ENCODE measurements around the gene NALCN.

NALCN gene

DNA sequence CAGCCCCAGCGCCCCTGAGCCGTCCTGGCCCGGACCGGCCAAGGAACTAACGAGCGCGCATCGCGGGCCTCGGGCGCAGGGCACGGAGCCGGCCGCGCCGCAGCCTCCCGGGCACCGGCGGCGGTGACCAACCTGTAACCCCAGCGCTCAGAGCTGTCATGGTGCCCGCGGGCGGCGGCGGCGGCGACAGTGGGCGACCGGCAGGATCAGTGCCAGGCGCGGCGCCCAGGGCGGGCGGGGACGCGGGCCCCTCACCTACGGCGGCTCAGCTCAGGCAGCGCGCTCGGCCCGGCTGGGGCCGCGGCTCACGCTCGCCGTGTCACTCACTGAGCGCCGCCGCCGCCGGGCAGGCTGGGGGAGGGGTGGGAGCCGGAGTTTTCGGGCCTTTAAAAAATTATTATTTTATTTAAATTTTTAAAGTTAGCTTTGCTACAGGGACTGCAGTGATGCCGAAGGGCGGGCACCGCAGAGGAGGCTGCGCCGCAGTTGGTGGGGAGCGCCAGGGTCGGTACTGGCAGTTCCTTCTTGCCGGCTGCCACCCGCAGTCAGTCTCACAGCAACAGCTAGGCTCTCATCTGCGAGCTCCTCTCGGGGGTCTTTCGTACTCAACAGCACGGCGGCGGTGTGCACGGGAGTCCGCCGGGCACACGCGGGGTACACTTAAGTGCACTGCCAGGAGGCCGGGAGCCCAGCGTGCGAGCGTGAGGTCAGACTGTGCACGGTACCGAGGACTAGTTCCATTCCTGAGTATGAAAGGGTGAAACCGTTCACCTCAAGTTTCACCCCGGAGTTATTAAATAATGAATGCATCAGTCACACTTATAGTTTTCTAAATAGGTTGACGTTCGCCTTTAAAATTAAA is at the start of gene NALCN:
NALCN (minus strand) TSS at position 328 of the 862 bp plus-strand sequence. CDS start 17,382 bp downstream, outside the sequence.
- peak; percentile 16 to 17 for DNase-seq

DNA sequence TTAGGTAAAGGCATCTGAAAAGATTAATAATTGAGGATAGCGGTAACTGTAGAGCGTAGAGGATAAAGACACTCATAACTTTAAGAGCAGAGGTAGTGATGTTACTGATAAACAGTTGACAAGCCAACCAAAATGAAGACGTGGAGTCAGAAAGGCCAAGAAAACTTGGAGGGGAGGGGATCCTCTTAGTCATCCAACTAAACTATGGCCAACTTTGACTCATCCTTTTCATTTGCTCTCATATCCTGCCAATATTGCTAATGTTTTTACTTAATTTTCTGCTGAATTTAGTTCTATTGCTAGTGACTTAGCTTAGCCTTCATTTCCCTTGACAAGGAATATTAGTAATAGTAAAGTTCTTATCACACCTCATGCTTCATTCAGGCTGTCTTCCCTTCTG is 49.6 kb upstream of the NALCN start:
- no peak for DNase-seq

DNA sequence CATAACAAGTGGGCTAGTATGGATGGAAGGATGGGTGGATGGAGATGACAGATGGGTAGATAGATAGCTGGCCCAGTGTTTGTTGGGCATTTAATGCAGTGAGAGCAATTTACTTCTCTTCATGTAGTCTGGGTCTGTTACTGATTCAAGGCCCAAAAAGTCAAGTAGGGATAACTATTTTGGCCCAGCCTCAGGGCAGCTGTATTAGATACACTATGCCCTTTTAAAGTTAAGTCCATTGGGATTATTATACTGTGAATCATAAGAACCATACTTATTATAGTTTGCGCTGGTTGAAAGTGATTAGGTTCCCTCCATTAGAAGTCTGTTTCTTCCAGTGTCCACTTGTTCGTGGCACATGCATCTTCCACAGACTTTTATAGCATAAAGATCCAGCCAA is 40.9 kb upstream of the NALCN start:
- DNase-seq = no peak

DNA sequence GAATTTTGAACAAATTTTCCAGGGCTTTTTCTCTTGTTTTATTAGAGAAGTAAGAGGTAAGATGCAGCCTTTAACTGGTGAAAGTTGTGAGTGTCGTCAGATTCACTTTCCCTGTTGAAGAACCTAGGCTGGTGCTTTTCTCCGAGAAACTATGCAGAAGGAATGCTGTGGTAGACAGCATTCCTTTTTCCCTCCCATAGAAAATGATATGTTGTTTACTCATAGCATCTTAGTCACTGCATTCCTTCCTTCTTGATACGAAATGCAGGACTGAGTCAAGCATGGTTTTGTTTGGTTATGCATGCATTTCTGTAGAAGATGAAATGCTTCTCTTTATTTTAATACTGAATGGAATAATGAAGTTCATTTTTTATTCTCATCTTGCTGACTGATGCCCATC is 39.6 kb upstream of the NALCN start:
- DNase-seq = no peak

GRCh38 chr13:101454767-101455166 is 38.5 kb upstream of the NALCN start:
- no peak for DNase-seq

DNA sequence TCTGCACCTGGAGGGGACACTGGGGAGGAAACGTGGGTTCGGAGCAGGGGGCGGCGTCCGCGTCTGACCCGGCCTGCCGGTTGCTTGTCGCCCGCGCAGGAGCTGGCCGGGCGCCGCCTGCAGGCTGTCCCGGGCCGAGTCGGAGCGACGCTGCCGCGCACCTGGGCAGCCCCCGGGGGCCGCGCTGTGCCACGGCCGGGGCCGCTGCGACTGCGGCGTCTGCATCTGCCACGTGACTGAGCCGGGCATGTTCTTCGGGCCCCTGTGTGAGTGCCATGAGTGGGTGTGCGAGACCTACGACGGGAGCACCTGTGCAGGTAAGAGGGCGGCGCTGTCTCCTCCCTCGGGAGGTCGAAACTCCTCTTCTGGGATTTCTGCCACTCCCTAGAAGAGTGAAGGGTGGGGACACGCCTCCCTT is 37.5 kb upstream of the NALCN start:
- DNase-seq = no peak

GRCh38 chr13:101452519-101453485 is 36.5 kb upstream of the NALCN start, which contains the start of gene ITGBL1:
TSS of gene ITGBL1 (plus strand) at chr13:101452675. CDS start at chr13:101452834, 159 bp downstream.
- DNase-seq = no peak

- no peak for DNase-seq
These were observed 35.3 kb upstream of the NALCN start for GRCh38 chr13:101451641-101452040.

DNA sequence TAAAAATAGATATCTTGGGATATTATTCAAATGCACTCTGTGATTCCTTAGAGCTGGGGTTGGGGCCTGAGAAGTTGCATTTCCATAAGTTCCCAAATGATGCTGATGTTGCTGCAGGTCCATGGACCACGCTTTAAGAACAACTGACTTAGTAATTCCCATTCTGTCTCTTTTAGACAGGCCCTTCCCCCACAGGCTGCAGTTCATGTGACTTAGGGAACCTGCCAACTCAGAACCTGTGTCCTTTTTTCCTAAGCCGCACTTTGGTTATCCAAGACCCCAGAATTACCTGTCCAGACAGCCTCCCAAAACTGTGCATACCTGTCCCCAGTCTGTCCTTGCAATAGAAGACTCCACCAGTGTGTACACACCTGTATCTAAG is 34.4 kb upstream of the NALCN start:
- DNase-seq = no peak

DNA sequence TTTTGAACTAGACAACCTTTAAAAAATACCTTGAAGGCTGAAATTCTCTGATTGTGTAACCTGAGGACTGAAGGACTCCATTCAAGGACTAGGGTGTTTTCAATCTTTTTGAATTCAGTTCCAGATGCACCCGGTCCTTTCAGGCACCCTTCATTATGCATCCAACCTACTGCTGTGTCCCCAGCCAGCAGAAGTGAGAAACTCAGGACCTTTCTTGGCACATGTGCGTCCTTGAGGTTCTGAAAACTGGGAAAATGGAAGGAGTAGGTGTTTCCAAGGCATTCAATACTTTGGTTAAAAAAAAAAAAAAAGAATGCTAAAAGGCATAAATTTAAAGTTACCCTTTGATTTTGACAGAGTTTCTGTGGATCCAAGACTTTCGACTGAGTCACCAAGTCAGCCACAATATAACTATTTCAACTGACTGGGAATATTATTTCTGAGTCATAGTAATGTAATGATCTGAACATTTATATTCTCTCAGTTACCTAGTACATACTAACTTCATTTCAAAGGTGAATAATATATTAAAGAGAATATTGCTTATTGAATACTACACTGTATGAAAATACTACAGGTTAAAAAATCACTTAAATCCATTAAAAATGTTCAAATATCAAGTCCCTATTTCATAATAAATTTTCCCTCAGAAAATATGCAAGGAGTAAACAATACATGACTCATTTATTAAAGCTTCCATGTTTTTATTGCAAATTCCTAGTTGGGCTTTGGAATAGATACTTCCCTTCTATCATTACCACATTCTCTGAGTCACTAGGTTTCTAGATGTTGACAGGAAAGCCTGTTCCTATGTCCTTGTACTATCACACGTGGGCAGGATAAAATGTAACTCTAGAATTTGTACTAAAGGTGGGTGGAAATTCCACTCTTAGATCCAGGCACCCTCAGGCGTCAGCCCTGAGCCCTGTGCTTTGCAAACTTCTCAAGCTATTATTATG is 33.8 kb upstream of the NALCN start:
- DNase-seq = no peak

DNA sequence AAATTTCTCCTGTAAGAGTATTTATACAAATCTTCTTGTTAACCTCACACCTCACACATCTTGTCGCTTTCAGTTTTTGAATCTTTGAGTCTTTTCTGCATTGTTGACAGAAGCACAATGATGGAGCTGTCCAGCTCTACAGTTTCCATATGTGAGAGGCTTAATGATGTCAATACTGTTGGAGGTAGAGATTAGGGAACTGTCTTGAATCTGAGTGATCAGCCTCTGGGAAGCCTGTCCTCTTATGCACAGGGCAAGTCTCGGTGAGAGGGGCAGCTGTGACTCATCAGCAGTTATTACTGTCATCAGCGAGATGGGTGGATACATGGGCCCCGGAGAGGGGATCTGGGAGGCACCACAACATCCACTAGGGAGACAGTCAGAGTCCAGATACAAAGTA is 31.5 kb upstream of the NALCN start:
- no peak for DNase-seq

GRCh38 chr13:101434486-101434885 is 18.2 kb upstream of the NALCN start:
- no peak for DNase-seq

GRCh38 chr13:101433895-101434294 is 17.6 kb upstream of the NALCN start:
- DNase-seq = no peak

DNA sequence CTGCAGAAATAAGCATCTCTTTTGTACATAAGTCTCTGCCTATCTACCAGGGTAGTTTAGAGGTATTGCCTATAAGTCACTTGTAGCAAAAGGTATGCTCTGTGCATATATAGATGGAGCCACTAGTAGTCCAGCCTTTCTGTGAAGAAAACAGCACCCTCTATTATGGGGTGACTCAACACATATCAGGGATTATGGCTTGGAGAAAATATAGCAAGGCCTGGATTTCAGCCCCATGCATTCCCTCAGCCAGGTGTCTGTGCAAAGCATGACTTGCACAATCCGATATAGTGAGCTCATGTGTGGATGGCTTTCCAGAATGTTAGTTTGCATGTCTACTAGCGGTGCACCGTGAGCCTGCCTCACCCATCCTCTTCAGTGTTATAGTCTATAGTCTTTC is 13.4 kb upstream of the NALCN start:
- DNase-seq = no peak

GRCh38 chr13:101425623-101426022 is 9.3 kb upstream of the NALCN start:
- no peak for DNase-seq

GRCh38 chr13:101425156-101425471 is 8.8 kb upstream of the NALCN start:
- no peak for DNase-seq

DNA sequence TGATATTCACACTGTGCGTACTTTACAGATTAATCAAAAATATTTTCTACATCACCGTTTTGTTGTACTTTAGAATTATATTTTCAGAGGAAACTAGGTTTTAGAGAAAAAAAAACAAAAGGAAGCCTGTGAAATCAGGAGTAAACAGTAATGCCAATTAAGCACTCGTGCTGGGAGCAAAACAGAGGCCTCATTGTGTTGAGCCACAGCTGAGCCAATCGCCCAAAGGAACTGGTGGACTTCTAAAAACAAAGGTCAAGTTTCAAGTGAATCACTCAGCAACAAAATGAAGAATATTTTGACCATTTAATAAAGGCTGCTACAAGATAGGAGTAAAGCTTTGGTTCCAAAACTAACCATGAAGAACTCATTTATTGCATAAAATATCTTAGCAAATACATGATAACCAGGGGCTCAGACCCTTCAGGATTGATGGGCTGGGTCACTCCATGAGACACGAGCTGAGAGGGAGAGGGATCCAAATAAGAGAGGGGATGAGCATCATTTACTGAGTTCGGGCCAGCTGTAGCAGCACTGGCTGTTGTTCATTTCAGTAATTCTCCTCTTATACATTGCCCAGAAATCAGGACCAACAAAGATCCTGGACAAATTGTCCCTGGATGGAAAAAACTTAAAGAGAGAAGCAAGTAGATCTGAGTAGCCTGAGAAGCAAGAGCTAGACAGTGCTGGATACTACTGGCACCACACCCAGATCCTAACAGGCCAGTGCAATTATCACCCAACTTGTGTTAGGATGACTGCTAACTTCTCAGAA is 8.3 kb upstream of the NALCN start:
- no peak for DNase-seq

GRCh38 chr13:101423872-101424271 is 7.6 kb upstream of the NALCN start:
- DNase-seq = no peak

DNA sequence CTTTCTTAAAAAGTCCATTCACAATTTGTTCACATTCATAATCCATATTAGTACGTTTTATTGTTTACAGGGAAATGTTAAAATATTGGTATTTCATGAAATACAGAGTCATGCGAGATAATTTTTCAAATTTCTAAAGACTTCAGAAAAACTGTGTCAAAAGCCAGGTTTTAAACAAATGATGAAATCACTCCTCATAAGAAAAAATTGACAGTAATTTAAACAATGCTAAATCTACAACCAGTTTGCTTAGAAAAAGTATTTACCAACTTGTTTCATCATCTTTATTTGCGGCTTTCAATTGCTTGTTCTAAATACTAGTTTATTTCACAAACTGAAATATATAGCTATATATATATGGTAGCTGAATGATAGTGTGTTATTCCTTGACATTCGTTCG is 1.2 kb upstream of the NALCN start:
- no peak for DNase-seq

- no peak for DNase-seq
These were observed 717 bp upstream of the NALCN start for GRCh38 chr13:101417043-101417406.

GRCh38 chr13:101415358-101416174 is 742 bp downstream of the NALCN start:
- no peak for DNase-seq
